HFFc6 (cell line): ENCODE results near the gene FABP6. TPM values are rescaled to one million over a fixed set of nuclear protein-coding genes. Genes with fewer than 3 reads are reported as not detected.
"Not testable (repeated sequence)": the region's sequence is repeated elsewhere in the genome, so short reads cannot be mapped to it uniquely, and the experiment has no call there.

Experiments used
- DNase-seq: peaks from one replicate; pipeline ENCODE4 v3.0.0-alpha.2; 2018
- H3K27ac Mint-ChIP-seq: 2 replicates; pipeline ENCODE4 v1.8.0; 2020; ENCODE audit warnings: mild to moderate bottlenecking, mixed read lengths
- H3K27me3 Mint-ChIP-seq: 2 replicates; pipeline ENCODE4 v1.8.0; 2021; ENCODE audit warnings: mild to moderate bottlenecking, moderate library complexity, mixed read lengths; ENCODE audit not compliant: insufficient read depth
- H3K36me3 Mint-ChIP-seq: 2 replicates; pipeline ENCODE4 v1.8.0; 2021; ENCODE audit warnings: low read depth, mixed read lengths
- H3K4me1 Mint-ChIP-seq: 2 replicates; pipeline ENCODE4 v1.8.0; 2020; ENCODE audit warnings: low read depth, mixed read lengths
- H3K4me3 Mint-ChIP-seq: 2 replicates; pipeline ENCODE4 v1.8.0; 2020; ENCODE audit warnings: mild to moderate bottlenecking, moderate library complexity, mixed read lengths
- H3K9me3 Mint-ChIP-seq: 2 replicates; pipeline ENCODE4 v1.8.0; 2020; ENCODE audit warnings: mild to moderate bottlenecking, mixed read lengths
- CTCF ChIP-seq: fragments of 200-600 bp; sonication (generic); IDR thresholded peaks from 2 replicates; pipeline ENCODE4 v1.5.0; 2021; ENCODE audit warnings: antibody characterized with exemption, mild to moderate bottlenecking
- total RNA-seq, 6 experiments: library from RNA; stranded (reverse); fragmentation: NEBNext Ultra II Directional; extraction: Animal tissue kit (Norgen Biotek cat#: 25700); gene quantifications; 2 replicates in 1 of 6; 3 replicates in 5 of 6; pipeline ENCODE4 v1.2.3, GENCODE V29; 2021

FABP6 gene
- total RNA-seq, 6 experiments from 2014 or later: not detected

- Mint-ChIP-seq H3K4me1 (no peaks in the 10 kb centered on the region), H3K36me3 (no peaks in the 10 kb centered on the region), H3K27ac (no peak overlapping the region), H3K9me3 (no peaks in the 10 kb centered on the region), H3K4me3 (no peak overlapping the region), H3K27me3 (peaks cover 11% of the 10 kb centered on the region)
- no peak for TF ChIP-seq CTCF
- DNase-seq: no peak
These were observed 8.3 kb downstream of the FABP6 start for GRCh38 chr5:160237571-160238093.

- Mint-ChIP-seq H3K4me1 (no peaks in the 10 kb centered on the region), H3K9me3 (no peaks in the 10 kb centered on the region), H3K27ac (no peak overlapping the region), H3K27me3 (peaks cover 15% of the 10 kb centered on the region), H3K4me3 (no peak overlapping the region), H3K36me3 (no peaks in the 10 kb centered on the region)
- no peak for DNase-seq
- TF ChIP-seq CTCF: no peak
These were observed 11.0 kb downstream of the FABP6 start for GRCh38 chr5:160240350-160240749.

- Mint-ChIP-seq H3K4me3 (no peak overlapping the region), H3K9me3 (no peaks in the 10 kb centered on the region), H3K4me1 (no peaks in the 10 kb centered on the region), H3K27ac (no peak overlapping the region), H3K36me3 (no peaks in the 10 kb centered on the region), H3K27me3 (peaks cover 20% of the 10 kb centered on the region)
- no peak for TF ChIP-seq CTCF
- no peak for DNase-seq
These were observed 12.8 kb downstream of the FABP6 start for GRCh38 chr5:160242145-160242544.

- Mint-ChIP-seq H3K27ac (no peak overlapping the region), H3K4me3 (no peak overlapping the region), H3K4me1 (no peaks in the 10 kb centered on the region), H3K36me3 (no peaks in the 10 kb centered on the region), H3K9me3 (no peaks in the 10 kb centered on the region), H3K27me3 (peaks cover 24% of the 10 kb centered on the region)
- DNase-seq: no peak
- no peak for TF ChIP-seq CTCF
These were observed 16.3 kb downstream of the FABP6 start for GRCh38 chr5:160245506-160246086.

- H3K27me3 Mint-ChIP-seq: peaks cover 20% of the 10 kb centered on the region
- not testable (repeated sequence) for H3K36me3 Mint-ChIP-seq, H3K9me3 Mint-ChIP-seq, H3K27ac Mint-ChIP-seq, H3K4me1 Mint-ChIP-seq, DNase-seq, H3K4me3 Mint-ChIP-seq
These were observed 20.3 kb downstream of the FABP6 start for GRCh38 chr5:160249570-160249969.

GRCh38 chr5:160250226-160250625 is 20.9 kb downstream of the FABP6 start:
- Mint-ChIP-seq H3K27me3 (peaks cover 20% of the 10 kb centered on the region), H3K9me3 (no peaks in the 10 kb centered on the region), H3K4me1 (no peaks in the 10 kb centered on the region), H3K4me3 (no peak overlapping the region), H3K36me3 (no peaks in the 10 kb centered on the region), H3K27ac (no peak overlapping the region)
- no peak for TF ChIP-seq CTCF
- DNase-seq: no peak
